ENCODE data around the gene ZNF585A.

DNA sequence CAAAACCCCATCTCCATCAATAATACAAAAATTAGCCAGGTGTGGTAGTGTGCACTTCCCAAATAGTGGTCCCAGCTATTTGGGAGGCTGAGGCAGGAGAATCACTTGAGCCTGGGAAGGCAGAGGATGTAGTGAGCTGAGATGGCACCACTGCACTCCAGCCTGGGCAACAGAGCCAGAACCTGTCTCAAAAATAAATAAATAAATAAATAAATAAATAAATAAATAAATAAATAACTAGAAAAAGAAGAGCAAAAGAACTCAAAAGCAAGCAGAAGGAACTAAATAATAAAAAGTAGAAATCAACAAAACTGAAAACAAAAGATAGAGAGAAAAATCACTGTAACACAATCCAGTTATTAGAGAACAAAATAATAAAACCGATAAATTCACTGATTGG, 12.3 kb downstream of the ZNF585A start:
- TF ChIP-seq, protein P1, sequence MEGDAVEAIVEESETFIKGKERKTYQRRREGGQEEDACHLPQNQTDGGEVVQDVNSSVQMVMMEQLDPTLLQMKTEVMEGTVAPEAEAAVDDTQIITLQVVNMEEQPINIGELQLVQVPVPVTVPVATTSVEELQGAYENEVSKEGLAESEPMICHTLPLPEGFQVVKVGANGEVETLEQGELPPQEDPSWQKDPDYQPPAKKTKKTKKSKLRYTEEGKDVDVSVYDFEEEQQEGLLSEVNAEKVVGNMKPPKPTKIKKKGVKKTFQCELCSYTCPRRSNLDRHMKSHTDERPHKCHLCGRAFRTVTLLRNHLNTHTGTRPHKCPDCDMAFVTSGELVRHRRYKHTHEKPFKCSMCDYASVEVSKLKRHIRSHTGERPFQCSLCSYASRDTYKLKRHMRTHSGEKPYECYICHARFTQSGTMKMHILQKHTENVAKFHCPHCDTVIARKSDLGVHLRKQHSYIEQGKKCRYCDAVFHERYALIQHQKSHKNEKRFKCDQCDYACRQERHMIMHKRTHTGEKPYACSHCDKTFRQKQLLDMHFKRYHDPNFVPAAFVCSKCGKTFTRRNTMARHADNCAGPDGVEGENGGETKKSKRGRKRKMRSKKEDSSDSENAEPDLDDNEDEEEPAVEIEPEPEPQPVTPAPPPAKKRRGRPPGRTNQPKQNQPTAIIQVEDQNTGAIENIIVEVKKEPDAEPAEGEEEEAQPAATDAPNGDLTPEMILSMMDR (conservative IDR thresholded peaks at IDR 0.05 in 1 of 2, IDR thresholded peaks at IDR 0.05 in 1 of 2; ENCODE audit: low read depth in 1 of 2, low read length in 2 of 2): no peak
- TF ChIP-seq EZH2 (IDR thresholded peaks at IDR 0.05; ENCODE audit: low read length, missing control alignments): no peak
